GM20000 (cell line): ENCODE results near the gene AK5.

ENCODE experiments used
- DNase-seq: peaks from one replicate; pipeline ENCODE4 v3.0.0; 2012; ENCODE audit warnings: low spot score
- TF ChIP-seq, protein P1 (sequence below): IDR thresholded peaks from 2 replicates; pipeline ENCODE4 v1.5.1; 2012; ENCODE audit warnings: mild to moderate bottlenecking, control low read depth; ENCODE audit errors: extremely low read depth, missing control alignments

AK5 gene

GRCh38 chr1:77565321-77565720 is 283.5 kb downstream of the AK5 start:
- TF ChIP-seq, protein P1, sequence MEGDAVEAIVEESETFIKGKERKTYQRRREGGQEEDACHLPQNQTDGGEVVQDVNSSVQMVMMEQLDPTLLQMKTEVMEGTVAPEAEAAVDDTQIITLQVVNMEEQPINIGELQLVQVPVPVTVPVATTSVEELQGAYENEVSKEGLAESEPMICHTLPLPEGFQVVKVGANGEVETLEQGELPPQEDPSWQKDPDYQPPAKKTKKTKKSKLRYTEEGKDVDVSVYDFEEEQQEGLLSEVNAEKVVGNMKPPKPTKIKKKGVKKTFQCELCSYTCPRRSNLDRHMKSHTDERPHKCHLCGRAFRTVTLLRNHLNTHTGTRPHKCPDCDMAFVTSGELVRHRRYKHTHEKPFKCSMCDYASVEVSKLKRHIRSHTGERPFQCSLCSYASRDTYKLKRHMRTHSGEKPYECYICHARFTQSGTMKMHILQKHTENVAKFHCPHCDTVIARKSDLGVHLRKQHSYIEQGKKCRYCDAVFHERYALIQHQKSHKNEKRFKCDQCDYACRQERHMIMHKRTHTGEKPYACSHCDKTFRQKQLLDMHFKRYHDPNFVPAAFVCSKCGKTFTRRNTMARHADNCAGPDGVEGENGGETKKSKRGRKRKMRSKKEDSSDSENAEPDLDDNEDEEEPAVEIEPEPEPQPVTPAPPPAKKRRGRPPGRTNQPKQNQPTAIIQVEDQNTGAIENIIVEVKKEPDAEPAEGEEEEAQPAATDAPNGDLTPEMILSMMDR, result no peak
- DNase-seq, result no peak

- no peak for DNase-seq
- TF ChIP-seq, protein P1, result no peak
Observed at GRCh38 chr1:77571642-77572041, 289.8 kb downstream of the AK5 start.

DNA sequence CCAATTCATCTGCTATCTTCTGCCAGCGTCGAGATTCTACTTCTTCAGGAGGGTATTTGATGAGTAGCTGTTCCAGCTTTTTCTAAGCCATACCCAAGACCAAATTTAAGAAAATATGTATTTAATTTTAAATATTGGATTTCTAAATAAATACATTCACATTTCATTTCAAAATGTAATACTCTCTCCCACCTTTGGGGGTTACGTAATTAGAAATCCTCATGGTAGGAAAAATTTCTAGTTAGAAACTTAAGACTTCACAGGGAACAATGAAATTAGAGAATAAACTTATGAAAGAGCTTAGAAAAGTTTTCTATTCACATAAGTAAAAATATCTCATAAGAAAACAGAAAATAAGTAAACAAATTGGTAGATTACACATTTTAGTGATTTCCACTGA is 297.7 kb downstream of the AK5 start:
- DNase-seq, result no peak

DNA sequence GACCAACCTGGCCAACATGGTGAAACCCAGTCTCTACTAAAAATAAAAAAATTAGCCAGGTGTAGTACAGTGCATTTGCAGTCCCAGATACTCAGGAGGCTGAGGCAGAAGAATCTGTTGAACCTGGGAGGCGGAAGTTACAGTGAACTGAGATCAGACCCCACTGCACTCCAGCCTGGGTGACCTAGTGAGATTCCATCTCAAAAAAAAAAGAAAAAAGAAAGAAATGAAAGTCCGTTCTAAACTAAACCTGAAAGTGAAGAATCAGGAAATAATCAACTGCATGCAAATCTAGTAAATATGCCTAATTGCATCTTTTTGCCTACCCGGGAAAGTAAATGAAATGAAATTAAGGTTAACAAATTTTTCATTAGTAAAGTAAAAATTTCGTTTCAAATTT is 301.1 kb downstream of the AK5 start:
- peak; percentile 4 for DNase-seq
- TF ChIP-seq, protein P1, result no peak

More for the DNA sequence above, 297.7 kb downstream of the AK5 start:
- TF ChIP-seq, protein P1, result no peak

GRCh38 chr1:77583483-77583882 is 301.7 kb downstream of the AK5 start:
- peak; percentile 6 for DNase-seq
- TF ChIP-seq, protein P1, result no peak

GRCh38 chr1:77584884-77585283 is 303.1 kb downstream of the AK5 start:
- DNase-seq, result no peak
- TF ChIP-seq, protein P1, result no peak

DNA sequence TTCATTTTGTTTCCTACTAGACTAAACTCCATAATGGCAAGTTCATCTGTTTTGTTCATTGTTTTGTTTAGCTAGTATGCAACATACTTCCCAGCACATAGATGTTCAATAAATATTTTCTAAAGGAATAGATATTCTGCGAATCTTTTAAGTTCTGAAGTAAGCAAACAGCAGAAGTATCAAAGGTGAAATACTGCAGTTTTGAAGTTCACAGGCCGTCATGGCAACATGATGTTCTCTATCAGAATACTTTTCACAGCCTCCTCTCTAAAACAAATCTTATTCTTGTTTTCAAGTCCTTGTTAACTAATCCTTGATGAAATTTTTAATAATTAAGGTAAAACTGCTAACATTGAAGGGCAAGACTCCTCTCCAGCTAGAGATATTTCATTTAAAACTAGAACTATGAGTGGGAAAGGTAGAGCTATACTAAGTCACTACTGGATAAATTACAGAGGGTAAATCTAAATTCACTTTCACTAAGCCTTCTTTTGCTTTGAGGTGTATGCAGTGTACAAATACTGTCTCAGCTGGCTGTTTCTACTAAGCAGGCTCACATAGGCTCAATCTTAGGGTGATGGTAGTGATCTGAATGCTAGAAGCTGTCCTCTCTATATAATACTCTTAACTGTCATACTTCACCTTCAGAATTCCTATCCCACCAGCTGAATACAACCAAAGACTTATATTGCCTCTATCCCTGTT is 303.9 kb downstream of the AK5 start:
- no peak for DNase-seq

More for the DNA sequence above, 303.9 kb downstream of the AK5 start:
- TF ChIP-seq, protein P1, result no peak
